ENCODE data around the gene ASNSD1. TPM values are rescaled to one million over a fixed set of nuclear protein-coding genes. Genes with fewer than 3 reads are reported as not detected.
"Not testable (repeated sequence)": the region's sequence is repeated elsewhere in the genome, so short reads cannot be mapped to it uniquely, and the experiment has no call there.

The ASNSD1 gene
- total and polyA plus RNA-seq, 10 donors, result 28.1 to 50.8 (median 32.8) TPM

- Histone ChIP-seq H3K36me3 (peaks cover 0 to 10% (median under 1%) of the 10 kb centered on the region in 6 donors), H3K27me3 (replicated peaks in 1 of 7) (no peaks in the 10 kb centered on the region), H3K9me3 (no peaks in the 10 kb centered on the region), H3K27ac (no peak overlapping the region), H3K4me3 (no peak overlapping the region), H3K4me1 (peaks cover 0 to 12% (median 4%) of the 10 kb centered on the region in 6 donors)
- DNase-seq, result no peak
- intact Hi-C loops (cut with DNase I; ENCODE audit: low total_unique reads), result no loop called here
- no peak for TF ChIP-seq POLR2A (IDR thresholded peaks at IDR 0.05)
- no peak for TF ChIP-seq CTCF (IDR thresholded peaks at IDR 0.05 in 8 of 11, conservative IDR thresholded peaks at IDR 0.05 in 3 of 11)
- WGBS, 5 donors, result 48 to 49% (median 49%) methylated on average over 2 of the region's 2 CpGs
Measured at GRCh38 chr2:189700681-189701080, 39.4 kb downstream of the ASNSD1 start.

GRCh38 chr2:189702071-189702470 lies 40.8 kb downstream of the ASNSD1 start:
- TF ChIP-seq POLR2AphosphoS5 (IDR thresholded peaks at IDR 0.05) (no peak), CTCF (IDR thresholded peaks at IDR 0.05 in 8 of 11, conservative IDR thresholded peaks at IDR 0.05 in 3 of 11) (no peak), POLR2A (IDR thresholded peaks at IDR 0.05) (no peak)
- Histone ChIP-seq H3K9me3 (no peaks in the 10 kb centered on the region), H3K27ac (no peak overlapping the region), H3K36me3 (peaks cover 0 to 14% (median 1%) of the 10 kb centered on the region in 6 donors), H3K4me3 (no peak overlapping the region), H3K27me3 (replicated peaks in 1 of 7) (no peaks in the 10 kb centered on the region), H3K4me1 (peaks cover 0 to 12% (median 4%) of the 10 kb centered on the region in 6 donors)
- intact Hi-C loops (cut with DNase I; ENCODE audit: low total_unique reads), result no loop called here
- DNase-seq, result no peak

GRCh38 chr2:189709501-189710221 lies 48.4 kb downstream of the ASNSD1 start:
- Histone ChIP-seq H3K4me3 (no peak overlapping the region), H3K4me1 (no peaks in the 10 kb centered on the region), H3K27ac (no peak overlapping the region), H3K9me3 (no peaks in the 10 kb centered on the region), H3K36me3 (peaks cover 0 to 35% (median 6%) of the 10 kb centered on the region in 6 donors), H3K27me3 (replicated peaks in 1 of 7) (no peaks in the 10 kb centered on the region)
- intact Hi-C loops (cut with DNase I; ENCODE audit: low total_unique reads), result no loop called here
- DNase-seq, result no peak
- 86 to 93% (median 89%) methylated on average over 5 of the region's 5 CpGs for WGBS, 5 donors
- no peak for TF ChIP-seq CTCF (IDR thresholded peaks at IDR 0.05 in 8 of 11, conservative IDR thresholded peaks at IDR 0.05 in 3 of 11)
- TF ChIP-seq POLR2A (IDR thresholded peaks at IDR 0.05), result no peak
- no peak for TF ChIP-seq POLR2AphosphoS5 (IDR thresholded peaks at IDR 0.05)

GRCh38 chr2:189717593-189717992 lies 56.3 kb downstream of the ASNSD1 start:
- H3K27me3 ChIP-seq (replicated peaks in 1 of 7); H3K4me3 ChIP-seq; H3K27ac ChIP-seq; intact Hi-C loops (cut with DNase I; ENCODE audit: low total_unique reads); H3K36me3 ChIP-seq; H3K4me1 ChIP-seq; DNase-seq: not testable (repeated sequence)
- WGBS, 5 donors, result 86 to 100% (median 100%) methylated on average over 1 of the region's 1 CpG
- peaks cover 0 to 11% (median 2%) of the 10 kb centered on the region in 8 donors for H3K9me3 ChIP-seq

All from spleen (tissue), 11 donors.